Hematopoietic multipotent progenitor cell (in vitro differentiated cells): ENCODE data around the gene MFN1. TPM values are rescaled to one million over a fixed set of nuclear protein-coding genes. Genes with fewer than 3 reads are reported as not detected.
"Not testable (repeated sequence)": the region's sequence is repeated elsewhere in the genome, so short reads cannot be mapped to it uniquely, and the experiment has no call there.

Source experiments
- DNase-seq, 3 donors: peaks; one replicate each; pipeline ENCODE4 v3.0.0-alpha.2; 2011 to 2015; ENCODE audit warnings: low read depth in 2 of 3, low spot score in 2 of 3
- total RNA-seq: library from RNA; depleted of rRNA; stranded (reverse); fragments of >200 nt; gene quantifications from one replicate; pipeline ENCODE4 v1.2.3, GENCODE V29; 2012

Gene MFN1
- 13.2 TPM for total RNA-seq

DNA sequence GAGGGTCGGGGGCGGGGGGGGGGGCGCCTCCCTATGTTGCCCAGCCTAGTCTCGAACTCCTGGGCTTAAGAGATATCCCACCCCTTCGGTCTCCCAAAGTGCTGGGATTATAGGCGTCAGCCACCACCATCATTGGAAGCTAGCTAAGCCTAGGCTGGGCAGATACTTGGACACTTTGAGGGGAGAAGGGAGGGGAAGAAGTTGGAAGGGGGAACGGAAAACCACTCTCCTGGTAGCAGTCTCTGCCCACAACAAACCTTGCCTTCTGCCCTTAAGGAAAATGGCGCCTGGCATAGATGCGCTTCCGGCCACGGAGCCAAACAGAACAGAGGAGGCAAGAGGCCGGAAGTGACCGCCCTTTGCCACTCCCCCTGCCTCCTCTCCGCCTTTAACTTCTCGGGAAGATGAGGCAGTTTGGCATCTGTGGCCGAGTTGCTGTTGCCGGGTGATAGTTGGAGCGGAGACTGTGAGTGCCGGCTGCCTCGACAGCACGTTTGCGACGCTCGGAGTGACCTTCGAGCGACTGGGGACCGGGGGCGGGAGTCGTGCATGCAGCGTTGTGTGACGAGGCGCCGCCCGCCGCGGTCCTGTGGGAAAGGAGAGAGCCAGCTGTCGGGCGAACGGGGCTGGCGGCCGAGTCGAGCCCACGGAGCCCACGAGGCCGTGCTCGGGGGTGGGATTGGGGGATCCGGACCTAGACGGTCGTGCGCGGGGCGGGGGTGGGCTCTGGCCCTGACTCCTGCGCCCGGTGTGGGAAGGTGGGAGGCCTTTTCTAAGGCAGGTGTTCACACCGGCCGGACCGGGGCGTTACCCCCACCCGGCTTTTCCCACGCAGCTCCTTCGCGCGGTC is at the start of gene MFN1:
MFN1 (plus strand) TSS at position 365 of the 850 bp plus-strand sequence. CDS start 1,143 bp downstream, outside the sequence.
- peak; percentile 66 to 96 (median 92) for DNase-seq

DNA sequence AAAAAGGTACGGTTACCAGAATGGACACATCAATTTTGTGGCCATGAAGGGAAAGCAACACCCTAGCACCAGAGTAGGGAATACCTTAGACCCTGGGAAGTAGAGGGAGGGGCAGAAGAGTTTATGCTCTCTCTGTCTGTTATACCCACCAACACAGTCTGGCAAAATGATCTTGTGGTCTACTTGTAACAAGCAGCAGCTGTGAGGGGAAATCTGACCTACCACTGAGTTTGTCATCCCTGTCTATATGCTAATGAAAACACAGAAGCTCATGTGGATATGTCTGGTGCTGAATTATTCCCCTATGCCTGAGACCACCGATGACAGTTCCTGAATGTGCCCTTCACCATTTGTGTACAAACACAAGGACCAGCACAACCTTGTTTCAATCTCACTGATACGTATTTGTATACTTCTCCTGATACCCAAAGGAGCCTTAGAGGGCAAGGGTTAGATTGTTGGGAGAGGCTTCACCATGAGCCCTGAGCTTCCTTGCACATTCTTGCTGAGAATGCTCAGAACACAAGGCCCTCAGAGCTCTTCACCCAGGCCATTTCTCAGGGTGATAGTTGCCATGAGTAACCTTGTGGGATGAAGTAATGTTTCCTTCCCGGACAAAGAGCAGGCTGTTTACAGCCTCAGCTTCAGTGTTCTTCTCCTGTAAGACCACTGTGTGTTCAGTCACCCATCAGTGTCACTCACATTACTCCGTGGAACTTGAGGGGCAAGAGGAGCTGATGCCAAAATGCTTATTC is 49.4 kb upstream of the MFN1 start:
- no peak for DNase-seq

DNA sequence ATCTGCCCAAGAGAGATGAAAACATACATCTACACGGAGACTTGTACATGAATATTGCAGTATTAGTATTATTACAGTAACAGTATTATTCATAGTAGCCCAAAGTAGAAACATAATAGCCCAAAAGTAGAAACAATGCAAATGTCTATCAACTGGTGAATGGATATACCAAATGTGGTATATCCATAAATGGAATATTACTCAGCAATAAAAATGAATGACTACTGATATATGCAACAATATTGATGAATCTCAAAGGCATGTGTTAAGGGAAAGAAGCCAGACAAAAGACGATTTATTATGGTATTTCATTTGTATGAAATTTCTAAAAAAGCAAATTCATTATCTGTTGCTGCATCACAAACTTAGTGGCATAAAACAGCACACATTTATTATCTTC is 48.2 kb upstream of the MFN1 start:
- no peak for DNase-seq

DNA sequence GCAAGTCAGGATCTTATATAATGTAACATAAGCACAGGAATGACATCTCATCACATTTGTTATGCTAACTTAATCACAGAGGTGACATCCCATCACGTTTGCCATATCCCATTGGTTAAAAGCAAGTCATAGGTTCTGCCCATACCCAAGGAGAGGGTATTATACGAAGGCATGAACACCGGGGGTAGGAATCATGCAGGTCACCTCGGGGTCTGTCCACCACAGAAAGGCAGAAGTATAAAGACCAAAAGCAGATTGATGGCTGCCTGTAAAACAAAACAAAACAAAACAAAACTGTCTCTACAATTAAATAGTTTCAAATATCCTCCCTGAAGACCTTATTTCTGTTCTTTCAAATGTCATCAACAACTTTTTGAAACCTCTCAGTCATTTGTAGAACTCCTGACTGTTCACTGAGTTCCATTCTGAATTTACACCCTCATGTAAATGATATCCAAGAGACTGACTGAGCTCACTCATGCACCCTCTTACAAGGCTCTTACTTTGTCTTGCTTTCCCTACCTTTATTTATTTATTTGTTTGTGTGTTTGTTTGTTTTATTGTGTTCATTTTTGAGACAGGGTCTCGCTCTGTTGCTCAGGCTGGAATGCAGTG is 47.4 kb upstream of the MFN1 start:
- no peak for DNase-seq

DNA sequence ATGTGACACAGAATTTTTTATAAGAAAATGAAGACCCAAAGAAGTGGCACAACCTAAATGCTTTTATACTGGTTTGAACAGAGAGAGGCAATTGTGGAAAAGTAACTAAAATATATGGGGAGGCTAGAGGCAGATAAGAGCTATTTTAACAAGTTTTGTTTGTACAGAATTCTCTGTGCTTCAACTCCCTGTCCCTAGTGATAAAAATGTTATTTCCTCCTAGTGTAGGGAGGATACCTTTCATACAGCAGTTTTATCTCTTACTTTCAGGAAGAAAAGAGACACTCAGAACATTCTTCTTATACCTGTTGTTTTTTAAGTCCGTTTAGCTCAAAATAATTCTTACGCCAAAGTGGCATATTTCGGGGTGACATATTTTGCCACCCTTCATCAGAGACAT is 45.9 kb upstream of the MFN1 start:
- no peak for DNase-seq

DNA sequence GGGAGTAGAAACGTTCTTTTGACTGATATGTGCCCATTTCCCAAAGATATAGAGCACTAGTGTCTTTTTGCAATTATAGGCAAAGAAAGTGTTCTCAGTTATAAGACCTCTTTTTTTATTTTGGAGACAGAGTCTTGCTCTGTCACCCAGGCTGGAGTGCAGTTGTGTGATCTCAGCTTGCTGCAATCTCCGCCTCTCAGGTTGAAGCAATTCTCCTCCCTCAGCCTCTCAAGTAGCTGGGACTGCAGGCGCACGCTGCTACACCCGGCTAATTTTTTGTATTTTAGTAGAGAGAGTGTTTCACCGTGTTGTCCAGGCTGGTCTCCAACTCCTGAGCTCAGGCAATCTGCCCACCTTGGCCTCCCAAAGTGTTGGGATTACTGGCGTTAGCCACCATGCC is 45.4 kb upstream of the MFN1 start:
- DNase-seq: no peak

DNA sequence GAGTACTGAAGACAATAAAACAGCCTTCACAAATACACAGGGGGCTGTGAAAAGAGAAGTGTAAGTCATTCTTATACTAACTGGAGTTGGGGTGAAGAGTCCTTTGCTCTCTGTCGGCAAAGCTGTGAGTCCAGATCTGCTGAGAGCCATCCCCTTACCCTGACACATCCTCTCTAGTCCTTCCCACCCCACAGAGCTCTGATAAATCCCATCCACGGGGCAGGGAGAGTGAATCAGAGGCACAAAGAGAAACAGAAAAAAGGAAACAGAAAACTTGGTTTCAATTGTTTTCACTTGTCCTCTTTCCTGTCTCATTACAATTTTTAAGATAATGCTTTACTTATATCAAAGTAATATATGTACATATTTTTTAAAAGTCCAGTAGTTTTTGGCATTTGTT is 42.9 kb upstream of the MFN1 start:
- no peak for DNase-seq

DNA sequence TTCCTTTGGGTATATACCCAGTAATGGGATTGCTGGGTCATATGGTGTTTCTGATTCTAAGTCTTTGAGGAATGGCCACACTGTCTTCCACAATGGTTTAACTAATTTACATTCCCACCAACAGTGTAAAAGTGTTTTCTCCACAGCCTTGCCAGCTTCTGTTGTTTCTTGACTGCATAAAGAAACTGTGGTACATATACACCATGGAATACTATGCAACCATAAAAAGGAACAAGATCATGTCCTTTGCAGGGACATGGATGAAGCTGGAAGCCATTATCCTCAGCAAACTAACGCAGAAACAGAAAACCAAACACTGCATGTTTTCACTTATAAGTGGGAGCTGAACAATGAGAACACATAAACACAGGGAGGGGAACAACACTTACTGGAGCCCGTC is 40.1 kb upstream of the MFN1 start:
- not testable (repeated sequence) for DNase-seq

DNA sequence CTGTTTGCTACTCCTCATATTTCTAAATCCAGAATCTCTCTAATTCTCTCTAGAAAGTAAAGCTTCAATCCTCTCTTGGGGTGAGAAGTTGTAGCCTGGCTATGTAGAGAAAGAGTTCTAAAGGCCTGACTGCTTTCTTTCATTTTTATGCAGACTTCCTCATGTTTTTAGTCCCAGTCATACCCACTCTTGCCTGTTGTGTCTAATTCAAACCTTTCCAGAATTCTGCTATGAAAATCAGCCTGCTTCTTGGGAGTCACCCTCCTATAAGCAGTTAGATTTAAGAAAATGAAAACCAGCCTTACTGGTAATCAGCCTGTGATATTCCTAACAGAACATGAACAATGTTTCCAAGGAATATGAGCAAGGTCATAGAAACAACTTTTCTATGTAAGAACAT is 39.5 kb upstream of the MFN1 start:
- no peak for DNase-seq

DNA sequence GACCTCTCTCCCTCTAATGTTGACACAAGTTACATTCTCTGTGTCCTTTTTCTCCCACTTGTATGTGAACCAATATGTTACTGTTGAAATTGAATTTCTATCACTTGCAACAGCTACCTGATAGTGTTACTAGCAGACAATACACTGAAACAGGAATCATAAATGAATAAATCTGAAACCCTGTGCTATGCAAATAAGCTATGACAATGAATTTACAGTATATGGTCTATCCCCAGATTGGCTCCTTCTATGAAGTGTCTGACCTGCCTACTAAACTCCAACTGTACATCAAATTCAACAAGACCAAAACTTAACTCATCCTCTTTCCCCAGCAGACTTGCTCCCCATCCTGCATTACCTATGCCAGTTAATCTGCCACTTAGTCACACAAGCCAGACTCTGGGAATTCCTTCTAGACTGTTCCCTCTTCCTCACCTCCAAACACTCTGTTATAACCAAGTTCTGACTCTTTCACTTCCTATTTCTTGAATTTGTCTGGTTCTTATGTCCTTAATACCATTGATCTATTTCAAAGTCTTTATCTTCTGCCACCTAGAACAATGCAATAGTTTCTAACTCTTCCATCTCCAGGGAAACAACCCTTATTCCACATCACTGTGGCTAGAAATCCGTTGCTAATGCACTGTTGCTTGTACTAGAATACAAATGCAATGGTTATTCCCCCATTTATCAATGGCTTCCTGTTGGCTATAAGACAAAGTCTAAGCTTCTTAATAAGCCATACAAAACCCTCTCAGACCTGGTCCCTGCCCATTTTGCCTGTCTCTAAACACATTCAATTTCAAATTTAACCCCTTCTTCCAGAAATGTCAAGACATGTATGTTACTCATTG is 38.1 kb upstream of the MFN1 start:
- no peak for DNase-seq

DNA sequence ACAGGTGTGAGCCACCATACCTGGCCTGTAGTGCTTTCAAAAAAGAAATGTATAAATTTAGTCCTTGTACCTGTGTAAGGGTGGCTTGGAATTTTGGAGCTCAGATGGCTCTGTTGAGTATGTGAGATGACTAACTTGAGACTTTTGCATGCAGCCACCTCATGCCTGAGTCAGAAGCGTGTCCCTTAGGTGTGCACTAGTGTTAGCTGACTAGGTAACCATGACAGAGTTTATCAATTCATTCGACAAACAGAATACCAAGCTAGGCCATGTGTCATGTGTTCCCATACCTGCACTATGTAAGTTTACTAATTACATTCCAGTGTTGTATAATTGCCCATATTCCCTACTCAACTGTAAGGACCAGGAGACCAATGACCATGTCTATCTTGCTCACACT is 28.6 kb upstream of the MFN1 start:
- no peak for DNase-seq

DNA sequence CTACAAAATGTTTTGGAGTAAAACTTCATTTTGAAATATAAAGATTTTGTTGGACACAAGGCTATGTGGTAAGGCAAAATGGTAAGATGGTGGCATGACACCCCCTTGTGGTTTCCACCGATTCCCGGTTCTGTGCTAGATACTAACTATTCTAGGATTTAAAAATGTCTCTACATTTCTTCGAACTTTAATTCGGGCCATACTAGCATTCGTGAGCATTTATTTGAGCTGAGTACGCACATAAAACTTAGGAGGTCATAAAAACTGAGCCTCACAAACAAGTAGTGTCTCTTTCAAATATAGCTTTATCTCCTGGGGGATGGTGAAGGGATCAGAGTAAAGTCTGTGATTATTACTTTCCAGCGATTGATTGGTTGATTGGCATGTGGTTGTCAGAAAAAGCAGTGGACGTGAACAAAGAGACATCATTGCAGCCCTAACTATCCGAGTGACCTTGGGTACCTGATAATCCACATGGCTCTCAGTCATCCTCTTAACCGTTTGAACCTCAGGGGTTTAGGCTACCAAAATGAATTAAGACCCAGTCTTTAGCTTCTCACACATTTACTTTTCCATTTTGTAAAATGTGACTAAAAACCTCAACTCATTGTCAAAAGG is 25.7 kb upstream of the MFN1 start:
- DNase-seq: peak in 1 of 3 donors; percentile 47

DNA sequence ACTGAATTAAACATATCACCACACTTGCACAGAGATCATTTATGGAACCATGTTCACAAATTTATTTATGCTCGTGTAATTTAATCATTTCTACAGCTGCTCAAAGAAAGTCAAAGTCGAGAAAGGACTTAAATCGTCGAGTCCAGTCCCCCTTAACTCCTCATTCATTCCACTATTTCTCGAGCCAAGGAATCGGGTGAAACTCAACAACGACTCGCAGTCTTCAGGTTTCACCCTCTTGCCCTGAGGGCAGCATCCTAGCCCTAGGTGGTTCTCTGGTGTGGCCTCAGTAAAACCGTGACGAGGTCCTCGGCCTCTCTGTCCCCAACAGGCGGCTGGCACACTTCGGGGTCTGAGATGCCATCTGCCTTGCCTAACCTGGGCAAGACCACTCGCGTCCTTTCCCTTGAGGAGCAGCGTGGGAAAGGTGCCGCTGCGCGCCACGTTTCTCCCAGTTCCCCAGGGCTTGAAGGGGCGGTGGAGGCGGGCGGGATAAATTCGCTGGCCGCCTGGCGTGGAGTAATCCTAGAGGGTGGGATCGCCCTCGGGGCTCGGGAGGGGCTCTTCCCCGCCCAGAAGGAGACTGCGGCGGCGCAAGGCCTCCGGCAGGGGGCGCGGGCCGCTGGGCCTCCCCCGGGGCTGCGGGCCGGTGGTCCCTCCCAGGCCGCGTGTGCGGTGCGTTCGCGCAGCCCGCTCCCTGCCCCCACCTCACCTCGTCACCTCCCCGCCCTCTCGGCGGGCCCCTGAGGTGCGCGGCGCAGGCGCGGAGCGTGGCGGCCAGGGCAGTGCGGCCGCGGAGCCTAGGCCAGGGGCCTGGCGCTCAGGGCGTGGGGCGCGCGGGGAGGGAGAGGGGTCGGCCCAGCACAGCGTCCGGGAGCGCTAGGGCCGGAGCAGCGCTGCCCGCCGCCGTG is 25.0 kb upstream of the MFN1 start, which contains the start of gene ZNF639:
ZNF639 (plus strand) TSS at position 746 of the 911 bp plus-strand sequence. CDS start 5,263 bp downstream, outside the sequence.
- DNase-seq: peak; percentile 72 to 95 (median 93)

DNA sequence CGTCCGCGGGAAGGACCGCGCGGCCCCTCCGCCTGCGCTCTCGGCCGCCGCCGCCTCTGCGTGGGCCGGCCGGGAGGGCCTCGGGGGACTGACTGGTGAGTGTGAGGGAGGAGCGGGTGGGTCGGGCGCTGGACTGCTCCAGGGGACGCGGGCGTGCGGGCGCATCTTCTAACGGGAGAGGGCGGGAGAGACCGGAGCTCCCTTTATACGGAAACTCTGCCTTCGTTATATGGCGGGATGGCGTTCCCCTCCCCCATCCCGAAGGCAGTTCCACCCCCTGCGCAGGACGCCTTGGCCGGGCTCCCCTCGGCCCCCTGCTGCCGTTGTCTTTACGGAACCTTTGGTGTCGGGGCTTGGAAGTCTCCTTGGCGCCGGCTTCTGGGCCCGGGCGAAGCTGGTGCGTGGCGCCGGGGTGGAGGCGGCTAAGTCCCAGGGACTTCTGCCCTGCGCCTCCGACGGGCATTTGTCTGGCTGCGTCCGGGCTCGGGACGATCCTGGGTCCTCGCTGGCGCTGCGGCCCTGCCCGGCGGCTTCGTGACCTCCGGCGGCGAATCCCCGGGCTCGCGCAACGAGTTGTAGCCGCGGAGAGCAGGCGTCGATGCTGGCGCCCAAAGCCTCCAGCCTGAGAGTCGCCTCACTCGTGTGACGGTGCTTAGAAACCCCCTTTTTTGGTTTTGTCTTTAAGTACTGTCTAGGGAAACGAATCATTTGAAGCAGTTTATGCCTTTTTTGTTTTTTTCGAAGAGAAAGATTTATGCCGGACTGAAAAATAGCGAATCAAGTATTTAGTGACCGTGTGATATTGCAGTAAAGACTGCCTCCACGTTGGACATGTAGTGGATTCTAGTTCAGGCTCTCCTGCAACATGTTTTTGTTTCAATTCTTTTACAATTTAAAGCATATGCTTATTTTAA is 24.1 kb upstream of the MFN1 start:
- peak; percentile 39 to 78 (median 71) for DNase-seq

DNA sequence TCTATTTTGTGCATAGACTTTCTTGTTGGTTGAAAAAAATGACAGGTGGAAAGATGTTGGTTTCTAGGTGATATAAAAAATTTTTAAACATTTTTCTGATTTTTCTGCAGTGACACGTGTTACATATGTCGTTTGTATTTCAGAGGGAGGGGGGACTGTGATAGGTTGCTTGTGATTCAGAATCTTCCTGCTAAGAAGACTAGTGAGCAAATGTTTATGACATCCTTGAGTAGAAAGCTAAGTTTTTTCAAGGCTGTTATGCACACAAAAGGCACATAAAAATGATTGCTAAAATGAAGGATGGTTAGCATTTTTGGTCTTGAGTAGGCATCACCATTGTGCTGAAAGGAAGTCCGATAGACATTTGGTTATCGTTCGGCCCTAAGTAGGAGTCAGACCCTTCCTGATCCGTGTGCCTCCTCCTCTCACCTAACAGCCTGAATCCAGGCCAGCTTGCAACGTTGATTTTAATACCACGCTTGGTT is 23.2 kb upstream of the MFN1 start:
- peak in 1 of 3 donors; percentile 10 for DNase-seq

DNA sequence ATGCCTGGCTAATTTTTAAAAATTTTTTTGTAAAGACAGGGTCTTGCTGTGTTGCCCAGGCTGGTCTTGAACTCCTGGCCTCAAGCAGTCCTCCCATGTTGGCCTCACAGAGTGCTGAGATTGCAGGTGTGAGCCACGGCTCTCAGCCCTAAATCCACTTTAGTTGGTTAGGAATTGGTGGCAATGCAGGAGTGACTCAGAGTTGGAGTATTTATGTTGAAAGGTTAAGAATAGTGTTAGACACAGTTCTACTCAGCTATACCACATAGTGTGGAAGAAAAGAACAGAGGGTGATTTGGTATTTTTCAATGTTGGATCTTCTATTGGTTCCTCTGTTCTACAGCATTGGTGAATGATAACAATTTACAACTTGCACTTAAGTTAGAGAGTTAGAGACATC is 17.1 kb upstream of the MFN1 start:
- no peak for DNase-seq

DNA sequence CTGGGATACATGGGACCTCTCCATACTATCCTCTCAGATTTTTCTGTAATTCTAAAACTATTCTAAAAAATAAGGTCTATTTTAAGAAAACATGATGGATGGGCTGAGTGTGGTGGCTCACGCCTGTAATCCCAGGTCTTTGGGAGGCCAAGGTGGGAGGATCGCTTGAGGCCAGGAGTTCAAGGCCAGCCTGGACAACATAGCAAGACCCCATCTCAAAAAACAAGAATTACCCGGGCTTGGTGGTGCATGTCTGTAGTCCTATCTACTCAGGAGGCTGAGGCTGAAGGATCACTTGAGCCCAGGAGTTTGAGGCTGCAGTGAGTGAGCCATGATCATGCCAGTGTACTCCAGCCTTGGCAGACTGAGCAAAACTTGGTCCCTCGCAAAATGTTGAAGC is 15.3 kb upstream of the MFN1 start:
- DNase-seq: no peak

DNA sequence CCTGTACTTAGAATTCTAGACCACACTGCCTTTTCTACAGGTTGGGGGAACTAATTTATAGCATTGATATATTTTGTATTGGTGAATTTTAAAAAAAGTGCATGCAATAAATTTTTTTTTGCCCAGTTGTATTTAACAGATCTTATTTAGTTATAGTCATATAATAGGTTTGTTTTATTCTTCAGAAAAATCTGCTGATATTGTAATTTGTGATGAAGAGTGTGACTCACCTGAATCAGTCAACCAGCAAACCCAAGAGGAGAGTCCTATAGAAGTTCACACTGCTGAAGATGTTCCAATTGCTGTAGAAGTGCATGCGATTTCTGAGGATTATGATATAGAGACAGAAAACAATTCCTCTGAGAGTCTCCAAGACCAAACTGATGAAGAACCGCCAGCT is 14.4 kb upstream of the MFN1 start:
- DNase-seq: no peak
